NCI-H2107 treated with DMSO at 0.1 percent for 48 hours (cell line): ENCODE data around the gene USB1.

Source experiments
- DNase-seq: peaks from one replicate; lab custom pipeline; 2025; ENCODE audit not compliant: unreplicated experiment; lab: John Stamatoyannopoulos, UW

USB1 gene

DNA sequence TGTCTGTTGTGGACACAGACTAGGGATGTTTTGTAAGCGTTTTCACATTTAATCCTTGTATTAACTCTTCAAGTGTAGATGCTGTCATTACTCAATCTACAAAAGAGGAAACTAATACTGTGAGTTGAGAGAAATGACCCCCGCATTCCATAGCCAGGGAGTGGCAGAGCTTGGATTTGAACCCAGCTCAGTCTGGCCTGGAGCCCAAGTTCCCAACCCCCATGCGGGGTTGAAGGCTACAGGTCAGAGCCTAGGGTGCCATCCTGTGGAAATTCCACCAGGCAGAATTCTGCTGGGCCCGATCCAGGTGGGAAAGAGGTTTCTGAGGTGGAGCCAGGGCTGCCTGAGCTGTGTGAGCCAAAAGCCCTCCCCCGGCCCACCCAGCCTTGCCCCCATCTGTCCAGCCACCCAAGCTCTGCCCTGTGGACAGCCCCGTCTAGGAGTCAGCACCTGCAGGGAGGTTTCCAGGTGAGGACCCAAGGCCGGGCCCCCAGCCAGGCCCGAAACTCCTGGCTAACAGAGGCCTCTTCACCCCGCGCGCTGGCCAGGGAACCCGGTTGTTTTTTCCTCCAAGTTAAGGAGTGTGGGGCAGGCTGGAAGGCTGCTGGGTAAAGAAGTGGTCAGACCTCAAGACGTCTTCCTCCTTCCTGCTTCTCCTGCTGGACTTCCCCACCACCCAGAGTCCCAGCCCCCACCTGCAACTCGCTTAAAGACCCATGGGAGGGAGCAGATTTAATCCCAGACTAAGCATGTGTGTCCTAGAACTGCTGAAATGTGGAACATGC, 30.0 kb downstream of the USB1 start:
- no peak for DNase-seq

- DNase-seq: no peak
Measured at GRCh38 chr16:58032710-58033293, 31.6 kb downstream of the USB1 start.

- no peak for DNase-seq
Measured at GRCh38 chr16:58034128-58034685, 33.0 kb downstream of the USB1 start.

DNA sequence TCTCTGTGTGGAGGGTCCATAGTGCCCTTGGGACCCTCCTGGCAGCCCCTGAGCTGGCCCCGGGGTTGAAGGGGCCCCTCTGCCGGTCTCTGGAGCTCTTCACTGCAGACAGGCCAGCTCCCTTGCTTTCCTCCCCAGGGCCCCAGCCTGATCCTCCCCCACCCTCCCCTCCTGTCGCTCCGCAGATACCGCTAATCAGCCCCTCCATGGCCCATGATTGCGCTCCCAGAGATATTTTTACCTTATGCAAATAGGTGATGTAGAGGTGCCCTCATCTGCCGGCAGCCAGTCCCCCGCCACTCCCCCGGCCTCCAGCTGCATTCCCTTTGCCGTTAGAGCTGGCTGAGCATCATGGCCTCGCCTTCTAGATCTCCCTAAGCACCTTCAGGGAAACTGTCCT, 33.6 kb downstream of the USB1 start:
- no peak for DNase-seq

- DNase-seq: no peak
Measured at GRCh38 chr16:58035356-58036170, 34.4 kb downstream of the USB1 start.

- no peak for DNase-seq
Measured at GRCh38 chr16:58036943-58037342, 35.7 kb downstream of the USB1 start.

DNA sequence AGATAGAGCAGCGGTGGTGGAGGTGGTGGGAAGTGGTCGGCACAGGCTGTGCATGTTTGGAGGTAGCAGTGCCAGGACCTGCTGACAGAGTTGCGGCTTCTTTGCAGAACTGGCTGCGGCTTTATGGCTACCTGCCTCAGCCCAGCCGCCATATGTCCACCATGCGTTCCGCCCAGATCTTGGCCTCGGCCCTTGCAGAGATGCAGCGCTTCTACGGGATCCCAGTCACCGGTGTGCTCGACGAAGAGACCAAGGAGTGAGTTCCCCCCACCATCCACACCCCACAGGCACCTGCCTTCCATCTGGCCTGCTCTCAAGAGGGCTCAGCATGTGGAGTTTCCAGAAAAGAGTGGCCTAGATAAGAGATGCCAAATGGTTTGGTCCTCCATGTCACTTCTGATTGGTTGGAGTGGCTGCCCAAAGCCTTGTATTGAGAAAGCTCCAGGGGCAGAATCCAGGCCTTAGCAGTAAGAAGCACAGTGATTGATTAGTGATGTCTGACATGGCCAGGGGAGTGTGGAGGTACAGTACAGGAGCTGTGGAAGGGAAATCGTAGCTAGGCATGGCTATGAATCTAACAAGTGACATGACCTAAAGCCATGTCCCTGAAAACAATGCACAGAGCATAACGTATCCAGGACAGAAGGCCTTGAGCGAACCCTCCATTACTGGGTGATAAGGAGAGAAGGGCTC, 36.3 kb downstream of the USB1 start:
- DNase-seq: no peak

DNA sequence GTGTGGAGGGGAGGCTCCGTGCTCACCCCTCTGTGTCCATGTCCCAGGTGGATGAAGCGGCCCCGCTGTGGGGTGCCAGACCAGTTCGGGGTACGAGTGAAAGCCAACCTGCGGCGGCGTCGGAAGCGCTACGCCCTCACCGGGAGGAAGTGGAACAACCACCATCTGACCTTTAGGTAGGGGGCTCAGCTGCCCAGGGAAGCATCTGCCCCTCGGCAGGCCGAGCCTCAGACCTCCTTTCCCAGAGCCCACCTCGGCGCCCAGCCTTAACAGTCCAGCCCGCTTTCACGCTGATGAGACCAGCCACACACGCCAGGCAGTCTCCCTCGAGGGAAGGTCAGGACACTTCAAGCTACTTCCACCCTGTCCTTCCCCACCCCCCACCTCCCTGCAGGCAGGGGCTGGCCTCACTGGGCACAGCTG, 37.0 kb downstream of the USB1 start:
- no peak for DNase-seq

DNA sequence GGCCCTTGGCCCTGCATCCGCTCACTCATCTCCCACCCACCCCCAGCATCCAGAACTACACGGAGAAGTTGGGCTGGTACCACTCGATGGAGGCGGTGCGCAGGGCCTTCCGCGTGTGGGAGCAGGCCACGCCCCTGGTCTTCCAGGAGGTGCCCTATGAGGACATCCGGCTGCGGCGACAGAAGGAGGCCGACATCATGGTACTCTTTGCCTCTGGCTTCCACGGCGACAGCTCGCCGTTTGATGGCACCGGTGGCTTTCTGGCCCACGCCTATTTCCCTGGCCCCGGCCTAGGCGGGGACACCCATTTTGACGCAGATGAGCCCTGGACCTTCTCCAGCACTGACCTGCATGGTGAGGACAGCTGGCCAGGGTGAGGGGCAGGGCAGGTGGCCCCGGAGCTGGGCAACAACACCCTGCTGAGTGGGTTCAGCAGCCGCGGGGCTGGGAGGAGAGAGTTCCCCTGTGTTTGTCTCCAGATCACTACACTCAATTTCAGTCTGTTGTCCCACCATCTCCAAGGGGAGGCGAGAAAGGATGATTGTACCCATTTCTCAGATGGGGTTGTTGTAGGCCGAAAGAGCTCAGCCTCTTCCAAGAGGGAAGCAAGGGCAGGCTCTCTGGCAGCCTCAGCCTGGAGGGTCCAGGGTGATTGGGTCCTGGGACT, 38.8 kb downstream of the USB1 start:
- no peak for DNase-seq

- DNase-seq: no peak
Measured at GRCh38 chr16:58040496-58040846, 39.3 kb downstream of the USB1 start.

DNA sequence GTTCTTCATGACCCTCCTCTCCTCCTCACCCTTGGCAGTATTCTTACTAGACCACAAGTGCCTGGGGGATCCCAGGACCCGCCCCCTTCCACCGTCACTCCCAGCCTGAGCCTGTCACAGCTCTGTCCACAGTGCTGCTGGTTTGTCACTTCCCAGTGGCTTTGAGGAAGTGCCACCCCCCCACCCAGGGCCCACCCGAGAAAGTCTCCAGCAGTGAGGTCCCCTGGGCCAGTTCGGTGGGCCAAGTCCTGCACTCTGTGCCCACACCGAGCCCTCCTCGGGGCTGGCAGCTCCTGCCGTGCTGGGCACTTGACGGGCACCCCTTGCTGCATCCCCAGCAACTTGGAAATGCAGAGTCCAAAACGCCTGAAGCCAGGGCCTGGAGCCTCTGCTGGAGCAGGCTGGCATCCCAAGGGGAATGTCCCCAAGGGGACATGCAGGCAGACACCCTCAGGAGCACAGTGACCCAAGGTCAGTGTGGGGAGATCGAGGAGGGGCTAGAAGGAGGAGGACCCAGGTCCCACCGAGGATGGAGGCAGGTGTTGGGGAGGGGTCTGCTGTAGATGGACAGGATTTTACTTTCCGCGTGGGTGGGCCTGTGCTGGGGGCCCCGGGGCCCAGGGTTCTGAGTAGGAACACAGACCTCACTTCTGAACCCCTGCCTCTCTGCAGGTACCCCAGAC, 39.9 kb downstream of the USB1 start:
- no peak for DNase-seq

DNA sequence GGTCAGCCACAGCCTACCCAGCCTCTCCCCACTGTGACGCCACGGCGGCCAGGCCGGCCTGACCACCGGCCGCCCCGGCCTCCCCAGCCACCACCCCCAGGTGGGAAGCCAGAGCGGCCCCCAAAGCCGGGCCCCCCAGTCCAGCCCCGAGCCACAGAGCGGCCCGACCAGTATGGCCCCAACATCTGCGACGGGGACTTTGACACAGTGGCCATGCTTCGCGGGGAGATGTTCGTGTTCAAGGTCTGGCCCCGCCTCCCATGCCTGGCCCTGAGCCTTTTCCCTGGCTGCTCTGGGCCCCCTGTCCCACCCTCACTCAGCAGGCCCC, 40.4 kb downstream of the USB1 start:
- no peak for DNase-seq

DNA sequence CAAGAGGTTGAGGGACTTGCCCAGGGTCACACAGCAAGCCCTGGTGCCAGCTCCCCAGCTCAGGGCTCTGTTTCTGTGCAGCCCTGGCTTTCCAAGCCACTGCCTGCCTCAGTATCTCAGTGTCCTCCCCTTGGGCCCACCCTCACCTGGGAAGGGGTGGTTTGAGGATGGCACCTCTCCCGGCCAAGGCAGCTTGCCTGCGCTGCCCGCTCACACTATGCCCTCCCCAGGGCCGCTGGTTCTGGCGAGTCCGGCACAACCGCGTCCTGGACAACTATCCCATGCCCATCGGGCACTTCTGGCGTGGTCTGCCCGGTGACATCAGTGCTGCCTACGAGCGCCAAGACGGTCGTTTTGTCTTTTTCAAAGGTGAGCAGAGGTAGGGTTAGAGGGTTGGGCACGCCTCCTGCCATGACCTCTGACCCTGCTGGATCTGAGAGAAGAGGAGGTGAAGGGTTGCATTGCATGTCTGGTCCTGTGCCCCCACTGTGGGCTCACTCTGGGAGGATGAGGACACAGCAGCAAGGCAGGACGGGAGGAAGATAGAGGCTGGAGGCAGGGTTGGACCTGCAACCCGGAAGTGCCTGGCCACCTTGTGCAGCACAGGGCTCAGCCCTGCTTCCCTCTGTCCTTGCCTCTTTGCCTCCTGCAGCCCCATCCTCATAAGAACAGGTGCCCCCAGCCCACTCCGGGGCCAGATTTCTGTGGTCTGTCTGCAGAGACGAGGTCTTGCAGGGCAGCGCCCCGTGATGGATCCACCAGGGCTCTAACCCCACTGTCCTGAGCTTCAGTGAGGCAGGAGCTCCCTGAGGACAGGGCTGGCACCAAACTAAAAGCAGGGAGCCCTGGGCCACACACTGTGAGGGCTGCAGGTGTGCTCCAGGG, 41.0 kb downstream of the USB1 start:
- no peak for DNase-seq

DNA sequence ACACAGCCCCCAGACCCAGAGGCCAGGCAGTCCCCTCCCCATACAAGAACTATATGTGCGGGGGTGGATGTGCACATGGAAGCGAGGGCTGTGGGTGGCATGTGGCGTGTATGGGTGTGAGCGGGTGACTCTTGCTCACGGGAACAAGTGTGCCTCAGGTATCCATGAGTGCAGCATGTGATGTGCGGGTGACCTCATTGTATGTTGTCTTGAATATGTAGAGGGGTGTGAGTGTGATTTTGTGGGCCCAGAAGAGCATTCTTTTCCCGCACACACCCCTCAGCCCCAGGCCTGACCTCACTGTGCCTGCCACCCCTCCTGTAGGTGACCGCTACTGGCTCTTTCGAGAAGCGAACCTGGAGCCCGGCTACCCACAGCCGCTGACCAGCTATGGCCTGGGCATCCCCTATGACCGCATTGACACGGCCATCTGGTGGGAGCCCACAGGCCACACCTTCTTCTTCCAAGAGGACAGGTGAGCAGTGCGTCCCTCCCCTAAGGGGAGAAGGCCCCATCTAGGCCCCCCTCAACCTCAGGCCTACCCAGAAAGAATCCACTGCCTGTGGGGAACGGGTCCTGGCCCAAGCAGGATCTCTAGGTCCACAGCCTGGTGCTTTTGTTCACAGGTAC, 41.8 kb downstream of the USB1 start:
- no peak for DNase-seq

DNA sequence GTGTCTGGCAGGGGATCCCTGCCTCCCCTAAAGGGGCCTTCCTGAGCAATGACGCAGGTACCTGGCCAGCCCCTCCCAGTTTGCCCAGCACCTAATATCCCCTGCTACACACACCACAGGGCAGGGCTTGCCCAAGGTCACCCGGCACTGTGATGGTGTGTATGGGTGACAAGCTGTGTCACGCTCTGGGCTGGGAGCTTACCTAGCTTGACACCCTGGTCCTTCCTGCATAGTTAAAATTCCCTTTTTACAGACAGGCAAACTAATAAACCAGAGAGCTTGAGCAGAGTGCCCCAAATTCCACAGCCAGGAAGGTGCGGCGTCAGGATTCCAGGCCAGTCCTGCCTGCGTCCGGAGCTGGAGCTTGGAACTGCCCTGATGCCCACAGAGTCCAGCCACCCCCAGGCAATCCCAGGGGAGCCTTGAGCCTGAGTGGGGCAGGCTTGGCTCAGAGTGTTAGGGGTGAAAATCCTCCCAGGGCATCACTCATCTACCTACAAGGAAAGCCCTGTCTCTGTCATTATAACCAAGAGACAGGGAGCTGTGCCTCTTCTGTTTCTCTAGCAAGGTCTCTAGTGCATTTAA, 42.5 kb downstream of the USB1 start:
- no peak for DNase-seq

GRCh38 chr16:58044266-58045019, 43.2 kb downstream of the USB1 start:
- no peak for DNase-seq

- DNase-seq: no peak
Measured at GRCh38 chr16:58045096-58045495, 43.9 kb downstream of the USB1 start.
